Measurements from ENCODE around the gene CELSR2. TPM values are rescaled to one million over a fixed set of nuclear protein-coding genes. Genes with fewer than 3 reads are reported as not detected.
A peak's percentile ranks its signal among the peaks of the same experiment; 100 is the strongest.

CELSR2 gene
- total RNA-seq, 1 experiment from 2014 or later: 17.1 TPM

- Histone ChIP-seq H4K20me1 (ENCODE audit: insufficient read depth) (no peaks in the 10 kb centered on the region), H3K4me3 (replicated peaks in 1 of 2; ENCODE audit: low read depth in 1 of 2, low read length in 2 of 2) (no peak overlapping the region), H3K79me2 (ENCODE audit: insufficient read depth, low read length) (no peaks in the 10 kb centered on the region), H3K27ac (ENCODE audit: low read depth, low read length) (peak overlapping the region; percentile 43; the same call in 1 of the 2 replicates), H2AFZ (ENCODE audit: low read depth, low read length, poor library complexity, severe bottlenecking) (no peak overlapping the region), H3K9me2 (ENCODE audit: insufficient read depth) (no peaks in the 10 kb centered on the region), H3K9me3 (ENCODE audit: control insufficient read depth in 1 of 2, insufficient read depth in 1 of 2, low read depth in 1 of 2, low read length in 2 of 2) (no peaks in the 10 kb centered on the region), H3K4me1 (ENCODE audit: control insufficient read depth in 1 of 2, insufficient read depth in 2 of 2, low read length in 2 of 2) (peaks cover 35 to 47% of the 10 kb centered on the region in 2 experiments), H3K9ac (ENCODE audit: low read length) (no peak overlapping the region), H3K36me3 (ENCODE audit: control insufficient read depth in 1 of 2, insufficient read depth in 2 of 2, low read length in 2 of 2) (peaks cover 0 to 2% of the 10 kb centered on the region in 2 experiments; a peak in 1 of 4 replicates), H3K27me3 (ENCODE audit: insufficient read depth, low read length) (no peaks in the 10 kb centered on the region), H3K4me2 (ENCODE audit: low read length) (peak overlapping the region; percentile 48)
- intact Hi-C loops (cut with micrococcal nuclease): no loop called here
- TF ChIP-seq REST (IDR thresholded peaks at IDR 0.05; ENCODE audit: low read depth) (no peak), TCF7L2 (IDR thresholded peaks at IDR 0.05; ENCODE audit: borderline replicate concordance, extremely low read depth, insufficient read depth, insufficient read length) (no peak), RAD21 (IDR thresholded peaks at IDR 0.05; ENCODE audit: low read depth) (no peak), POLR2AphosphoS5 (IDR thresholded peaks at IDR 0.05; ENCODE audit: low read depth, low read length) (no peak), JUND (IDR thresholded peaks at IDR 0.05) (no peak), SIN3A (IDR thresholded peaks at IDR 0.05; ENCODE audit: low read depth) (no peak), CTCF (IDR thresholded peaks at IDR 0.05 in 2 of 3, conservative IDR thresholded peaks at IDR 0.05 in 1 of 3; ENCODE audit: borderline replicate concordance in 1 of 3, insufficient read depth in 1 of 3, low read depth in 2 of 3, low read length in 2 of 3) (no peak), POLR2A (IDR thresholded peaks at IDR 0.05; ENCODE audit: borderline replicate concordance, extremely low read depth, insufficient read depth, insufficient read length) (no peak), FOSL1 (IDR thresholded peaks at IDR 0.05; ENCODE audit: low read depth) (no peak), CBX3 (IDR thresholded peaks at IDR 0.05; ENCODE audit: low read depth) (no peak), MAX (IDR thresholded peaks at IDR 0.05) (no peak), EGR1 (IDR thresholded peaks at IDR 0.05; ENCODE audit: low read depth) (no peak), ZBTB33 (IDR thresholded peaks at IDR 0.05; ENCODE audit: extremely low read depth, insufficient replicate concordance, low read length) (no peak), SRF (IDR thresholded peaks at IDR 0.05; ENCODE audit: low read depth) (no peak), EZH2phosphoT487 (IDR thresholded peaks at IDR 0.05; ENCODE audit: borderline replicate concordance) (no peak), CEBPB (IDR thresholded peaks at IDR 0.05; ENCODE audit: low read depth) (no peak), ATF3 (IDR thresholded peaks at IDR 0.05) (no peak)
- BruUV-seq (replicated peaks): no TSS peak
- RAD21 ChIA-PET (ENCODE audit: low non-redundant PET in 1 of 2, low total read pairs in 2 of 2, uncharacterized antibody in 2 of 2, unreplicated experiment in 2 of 2): no interaction called here
- CTCF ChIA-PET: no interaction called here
- ATAC-seq: no peak
- POLR2A ChIA-PET: no interaction called here
- DNase-seq (ENCODE audit: low read depth, low spot score): no peak
Measured at GRCh38 chr1:109273570-109274288, 24.4 kb downstream of the CELSR2 start.
